A172 (cell line): ENCODE results near the gene MYOC. TPM values are rescaled to one million over a fixed set of nuclear protein-coding genes. Genes with fewer than 3 reads are reported as not detected.
"Not testable (repeated sequence)": the region's sequence is repeated elsewhere in the genome, so short reads cannot be mapped to it uniquely, and the experiment has no call there.

ENCODE experiments used
- DNase-seq: peaks from one replicate; pipeline ENCODE4 v3.0.0-alpha.2; 2015; ENCODE audit warnings: low spot score
- total RNA-seq: library from RNA; depleted of rRNA; stranded (reverse); fragments of >200 nt; shearing (Covaris generic); gene quantifications from 2 replicates; pipeline ENCODE4 v1.2.3, GENCODE V29; 2014; rRNA removed

MYOC gene
- not detected in 2 replicates for total RNA-seq

GRCh38 chr1:171652234-171652822 lies at the start of gene MYOC:
MYOC (minus strand) TSS chr1:171652688; CDS start chr1:171652611, 77 bp downstream.
- DNase-seq = no peak

DNA sequence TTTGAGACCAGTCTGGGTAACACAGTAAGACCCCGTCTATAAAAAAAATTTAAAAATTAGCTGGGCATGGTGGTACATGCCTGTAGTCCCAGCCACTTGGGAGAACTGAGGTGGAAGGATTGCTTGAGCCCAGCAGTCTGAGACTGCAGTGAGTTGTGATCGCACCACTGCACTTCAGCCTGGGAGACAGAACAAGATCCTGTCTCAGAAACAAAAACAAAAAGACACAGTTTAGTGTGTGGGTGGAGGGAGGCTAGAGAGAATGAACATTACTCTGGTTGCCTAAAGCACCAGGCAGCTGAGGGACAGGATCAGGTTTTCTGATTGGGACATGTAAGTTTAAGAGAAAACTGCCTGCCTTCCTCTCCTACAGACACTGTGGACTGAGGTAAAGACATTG lies 47.0 kb upstream of the MYOC start:
- no peak for DNase-seq

DNA sequence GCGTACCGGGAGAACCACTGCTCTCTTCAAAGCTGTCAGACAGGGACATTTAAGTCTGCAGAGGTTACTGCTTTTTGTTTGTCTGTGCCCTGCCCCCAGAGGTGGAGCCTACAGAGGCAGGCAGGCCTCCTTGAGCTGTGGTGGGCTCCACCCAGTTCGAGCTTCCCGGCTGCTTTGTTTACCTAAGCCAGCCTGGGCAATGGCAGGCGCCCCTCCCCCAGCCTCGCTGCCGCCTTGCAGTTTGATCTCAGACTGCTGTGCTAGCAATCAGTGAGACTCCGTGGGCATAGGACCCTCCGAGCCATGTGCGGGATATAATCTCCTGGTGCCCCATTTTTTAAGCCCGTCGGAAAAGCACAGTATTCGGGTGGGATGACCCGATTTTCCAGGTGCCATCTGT lies 43.3 kb upstream of the MYOC start:
- not testable (repeated sequence) for DNase-seq

DNA sequence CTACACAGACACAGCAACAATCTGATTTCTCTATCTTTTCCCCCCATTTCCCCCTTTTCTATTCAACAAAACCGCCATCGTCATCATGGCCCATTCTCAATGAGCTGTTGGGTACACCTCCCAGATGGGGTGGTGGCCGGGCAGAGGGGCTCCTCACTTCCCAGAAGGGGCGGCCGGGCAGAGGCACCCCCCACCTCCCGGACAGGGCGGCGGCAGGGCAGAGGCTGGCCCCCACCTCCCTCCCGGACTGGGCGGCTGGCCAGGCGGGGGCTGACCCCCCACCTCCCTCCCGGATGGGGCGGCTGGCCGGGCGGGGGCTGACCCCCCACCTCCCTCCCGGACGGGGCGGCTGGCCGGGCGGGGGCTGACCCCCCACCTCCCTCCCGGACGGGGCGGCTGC lies 41.1 kb upstream of the MYOC start:
- DNase-seq = not testable (repeated sequence)

- no peak for DNase-seq
Observed at GRCh38 chr1:171683870-171684269, 31.4 kb upstream of the MYOC start.

- no peak for DNase-seq
Observed at GRCh38 chr1:171680339-171680738, 27.9 kb upstream of the MYOC start.

DNA sequence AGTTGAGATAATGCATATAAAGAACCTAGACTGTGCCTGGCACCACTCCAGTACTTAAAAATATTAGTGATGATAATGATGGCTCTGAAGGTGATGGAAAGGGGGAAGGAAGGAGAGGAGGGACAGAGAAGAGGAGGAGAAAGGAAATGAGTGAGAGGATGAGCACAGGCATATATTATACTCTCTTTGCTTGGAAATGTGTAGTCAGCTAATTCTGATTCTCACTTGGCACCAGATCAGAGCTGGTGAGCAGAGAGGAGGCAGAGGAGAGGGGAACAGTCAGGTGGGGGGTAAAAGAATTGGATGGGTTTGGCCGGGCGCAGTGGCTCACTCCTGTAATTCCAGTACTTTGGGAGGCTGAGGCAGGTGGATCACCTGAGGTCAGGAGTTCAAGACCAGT lies 24.3 kb upstream of the MYOC start:
- DNase-seq = no peak

- no peak for DNase-seq
Observed at GRCh38 chr1:171674431-171675405, 22.2 kb upstream of the MYOC start.

DNA sequence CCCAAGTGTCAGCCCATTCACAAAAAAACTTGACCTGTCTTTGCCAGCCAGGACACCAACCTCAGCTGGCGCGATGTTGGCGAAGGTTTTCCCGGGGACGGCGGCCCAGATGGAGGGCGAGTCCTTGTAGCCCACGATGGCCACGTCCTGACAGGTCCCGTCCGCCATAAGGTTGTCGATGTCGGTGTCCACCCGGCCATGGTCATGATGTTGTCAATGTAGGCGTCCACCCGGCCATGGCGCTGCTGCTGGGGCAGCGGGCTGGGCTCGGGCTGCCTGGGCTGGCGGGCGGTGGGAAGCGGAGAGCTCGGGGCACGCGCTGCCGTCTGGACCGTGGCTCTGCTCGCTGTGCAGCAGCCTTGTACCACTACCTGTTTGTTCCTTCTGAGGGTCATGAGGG lies 18.3 kb upstream of the MYOC start:
- DNase-seq = no peak

GRCh38 chr1:171668372-171668771 lies 15.9 kb upstream of the MYOC start:
- no peak for DNase-seq

DNA sequence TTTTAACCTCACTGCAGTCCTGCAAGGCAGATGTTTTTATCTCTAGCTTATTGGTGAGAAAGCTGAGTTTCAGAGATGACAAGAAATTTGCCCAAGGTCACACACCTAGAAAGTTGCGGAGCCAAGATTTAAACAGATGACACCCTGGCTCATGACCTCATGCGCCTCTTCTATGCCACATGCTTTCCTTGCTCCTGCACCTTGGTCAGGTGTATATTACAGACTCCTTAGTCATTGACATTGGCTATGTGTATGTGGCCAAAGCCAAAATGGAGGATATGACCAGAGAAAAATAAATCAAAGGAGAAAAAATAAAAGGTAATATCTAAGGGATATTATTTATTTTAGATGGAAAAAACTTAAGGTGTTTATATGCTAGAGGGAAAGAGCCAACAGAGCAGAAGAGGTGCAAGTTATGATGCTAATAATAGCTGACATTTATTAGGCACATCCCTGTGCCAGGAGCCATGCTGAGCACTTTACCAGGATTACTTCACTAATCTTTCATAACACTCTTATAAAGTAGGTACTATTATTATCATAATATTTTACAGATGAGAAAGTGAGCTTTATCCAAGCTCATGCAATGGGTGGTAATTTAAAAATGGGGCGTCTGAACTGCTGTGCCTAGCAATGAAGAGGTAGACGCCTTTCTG lies 13.8 kb upstream of the MYOC start:
- DNase-seq = no peak

- no peak for DNase-seq
Observed at GRCh38 chr1:171664976-171665375, 12.5 kb upstream of the MYOC start.

GRCh38 chr1:171663854-171664575 lies 11.5 kb upstream of the MYOC start:
- no peak for DNase-seq

GRCh38 chr1:171663036-171663853 lies 10.8 kb upstream of the MYOC start:
- no peak for DNase-seq

DNA sequence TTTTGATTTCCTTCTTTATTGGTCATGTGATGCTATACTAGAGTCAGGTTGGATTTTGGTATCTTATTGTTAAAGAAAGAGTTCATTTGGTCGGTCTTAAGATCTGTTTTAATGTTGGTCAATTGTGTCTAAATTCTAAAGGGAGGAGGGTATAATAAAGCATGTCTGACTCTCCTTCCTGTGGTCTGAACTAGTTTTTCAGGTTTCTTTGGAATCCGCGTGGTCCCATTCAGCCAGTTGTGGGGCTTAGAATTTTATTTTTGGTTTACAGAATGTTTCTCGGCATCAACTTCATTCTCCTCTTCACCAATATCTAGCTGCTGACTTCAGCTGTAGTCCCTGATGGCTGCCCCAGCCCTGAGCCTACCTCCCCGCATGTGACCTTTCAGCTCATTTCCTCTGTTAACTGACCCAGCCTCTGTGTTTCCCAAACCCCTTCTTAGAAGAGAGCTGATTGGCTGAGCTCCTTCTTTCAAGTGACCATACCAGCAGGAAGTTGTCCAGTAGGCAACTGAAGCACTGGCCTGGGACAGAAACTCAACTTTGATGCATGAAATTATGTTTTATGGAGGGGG lies 8.7 kb upstream of the MYOC start:
- DNase-seq = no peak

DNA sequence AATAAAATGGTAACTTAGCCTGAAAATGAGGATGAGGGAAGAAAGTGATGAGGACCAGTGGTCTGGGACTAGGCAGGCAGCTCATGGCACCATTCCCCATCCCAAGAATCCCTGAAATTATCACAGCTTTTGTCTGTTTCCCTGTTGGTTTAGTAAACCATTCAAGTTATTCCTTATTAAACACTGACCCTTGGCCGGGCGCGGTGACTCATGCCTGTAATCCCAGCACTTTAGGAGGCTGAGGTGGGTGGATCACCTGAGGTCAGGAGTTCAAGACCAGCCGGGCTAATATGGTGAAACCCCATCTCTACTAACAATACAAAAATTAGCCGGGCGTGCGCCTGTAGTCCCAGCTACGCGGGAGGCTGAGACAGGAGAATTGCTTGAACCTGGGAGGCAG lies 3.7 kb upstream of the MYOC start:
- DNase-seq = not testable (repeated sequence)

- no peak for DNase-seq
Observed at GRCh38 chr1:171655746-171656116, 3.2 kb upstream of the MYOC start.

GRCh38 chr1:171654942-171655745 lies 2.7 kb upstream of the MYOC start:
- DNase-seq = peak; percentile 14

- peak; percentile 16 for DNase-seq
Observed at GRCh38 chr1:171654201-171654941, 1.9 kb upstream of the MYOC start.
